Right lobe of liver (tissue), 4 donors: ENCODE results near the gene KAZN.

Source experiments
- CTCF ChIP-seq, 4 donors: fragments of 200-600 bp in 3 of 4; fragments of 450-650 bp in 1 of 4; IDR thresholded peaks; one replicate each; pipeline versions ENCODE4 v1.5.1 to v1.8.0; 2016 to 2022; ENCODE audit warnings: antibody characterized with exemption in 4 of 4, mild to moderate bottlenecking in 2 of 4
- POLR2A ChIP-seq: fragments of 450-650 bp; IDR thresholded peaks from one replicate; pipeline ENCODE4 v1.6.1; 2017; ENCODE audit warnings: antibody characterized with exemption, mild to moderate bottlenecking
- donor health status: DM: no; HTN: no; CAD: no.
- donor health status: DM: no; HTN: no; CAD: no.
- donor health status: DM: no; HTN: yes; CAD: no.

GRCh38 chr1:14623090-14623489, 24.6 kb downstream of the KAZN start:
- TF ChIP-seq CTCF (IDR thresholded peaks at IDR 0.05), result no peak
- TF ChIP-seq POLR2A, result no peak
